Neural cell (in vitro differentiated cells): ENCODE measurements around the gene RNF223. TPM values are rescaled to one million over a fixed set of nuclear protein-coding genes. Genes with fewer than 3 reads are reported as not detected.

ENCODE experiments used
- H2AFZ ChIP-seq: fragments of 200-600, 300-800 bp; sonication (generic), shearing (Covaris generic); 2 replicates; pipeline ENCODE4 v1.6.0; 2014; ENCODE audit warnings: low read depth, mild to moderate bottlenecking, antibody characterized with exemption, low read length, moderate library complexity
- H3F3A ChIP-seq: fragments of 200-600 bp; shearing (Covaris generic); 2 replicates; pipeline ENCODE4 v1.6.1; 2016; ENCODE audit warnings: mild to moderate bottlenecking, moderate library complexity, mixed read lengths, antibody characterized with exemption, low read length; ENCODE audit not compliant: insufficient read depth, poor library complexity, severe bottlenecking
- H3K27ac ChIP-seq: fragments of 200-600, 300-800 bp; sonication (generic), shearing (Covaris generic); 2 replicates; pipeline ENCODE4 v1.5.1; 2014; ENCODE audit warnings: mild to moderate bottlenecking, low read length, moderate library complexity
- H3K27me3 ChIP-seq: fragments of 300-800, 200-600 bp; sonication (generic), shearing (Covaris generic); 2 replicates; pipeline ENCODE4 v1.6.0; 2014; ENCODE audit warnings: mild to moderate bottlenecking, low read depth, low read length, moderate library complexity; ENCODE audit not compliant: insufficient read depth
- H3K36me3 ChIP-seq: fragments of 300-800, 200-600 bp; sonication (generic), shearing (Covaris generic); 2 replicates; pipeline ENCODE4 v1.5.1; 2014; ENCODE audit warnings: mild to moderate bottlenecking, antibody characterized with exemption, low read length, moderate library complexity; ENCODE audit not compliant: insufficient read depth
- H3K4me2 ChIP-seq: fragments of 300-800, 200-600 bp; sonication (generic), shearing (Covaris generic); 2 replicates; pipeline ENCODE4 v1.6.0; 2014; ENCODE audit warnings: mild to moderate bottlenecking, low read length
- H3K4me3 ChIP-seq: fragments of 300-800, 200-600 bp; sonication (generic), shearing (Covaris generic); 2 replicates; pipeline ENCODE4 v1.5.1; 2014; ENCODE audit warnings: mild to moderate bottlenecking, low read length, moderate library complexity
- H3K79me2 ChIP-seq: fragments of 200-600 bp; shearing (Covaris generic); replicated peaks from 2 replicates; pipeline ENCODE4 v1.6.0; 2014; ENCODE audit warnings: mild to moderate bottlenecking, low read length, moderate library complexity; ENCODE audit not compliant: insufficient read depth
- H3K9ac ChIP-seq: fragments of 300-800, 200-600 bp; sonication (generic), shearing (Covaris generic); 2 replicates; pipeline ENCODE4 v1.6.1; 2016; ENCODE audit warnings: mild to moderate bottlenecking, low read length, mixed read lengths
- H3K9me2 ChIP-seq: fragments of 200-600 bp; shearing (Covaris generic); 2 replicates; pipeline ENCODE4 v1.6.1; 2016; ENCODE audit warnings: mild to moderate bottlenecking, low read length, mixed read lengths; ENCODE audit not compliant: insufficient read depth
- H3K9me3 ChIP-seq: fragments of 200-600, 300-800 bp; sonication (generic), shearing (Covaris generic); 2 replicates; pipeline ENCODE4 v1.6.1; 2016; ENCODE audit warnings: mild to moderate bottlenecking, mixed run types, low read length, moderate library complexity, mixed read lengths
- H4K20me1 ChIP-seq: fragments of 200-600 bp; shearing (Covaris generic); 2 replicates; pipeline ENCODE4 v1.6.1; 2016; ENCODE audit warnings: mild to moderate bottlenecking, mixed run types; ENCODE audit not compliant: insufficient read depth
- CTCF ChIP-seq: fragments of 450-650 bp; IDR thresholded peaks from 2 replicates; pipeline ENCODE4 v1.5.1; 2014; ENCODE audit warnings: antibody characterized with exemption, mild to moderate bottlenecking, moderate library complexity; ENCODE audit not compliant: poor library complexity, severe bottlenecking
- EP300 ChIP-seq: fragments of 450-650 bp; conservative IDR thresholded peaks from 2 replicates; pipeline ENCODE4 v1.6.1; 2014; ENCODE audit warnings: antibody characterized with exemption, mild to moderate bottlenecking, moderate library complexity; ENCODE audit not compliant: poor library complexity, severe bottlenecking
- EZH2 ChIP-seq: fragments of 200-600, 300-800 bp; shearing (Covaris generic), sonication (generic); IDR thresholded peaks from 2 replicates; pipeline ENCODE4 v1.6.1; 2014; ENCODE audit warnings: antibody characterized with exemption, low read length, borderline replicate concordance, mild to moderate bottlenecking; ENCODE audit not compliant: insufficient read depth, poor library complexity, severe bottlenecking
- MXI1 ChIP-seq: fragments of 450-650 bp; conservative IDR thresholded peaks from 2 replicates; pipeline ENCODE4 v1.6.1; 2014; ENCODE audit warnings: antibody characterized with exemption, mild to moderate bottlenecking; ENCODE audit not compliant: poor library complexity, severe bottlenecking
- POLR2AphosphoS5 ChIP-seq: IDR thresholded peaks from 2 replicates; pipeline ENCODE4 v1.6.1; 2012
- RAD21 ChIP-seq: fragments of 450-650 bp; conservative IDR thresholded peaks from 2 replicates; pipeline ENCODE4 v1.6.1; 2014; ENCODE audit warnings: antibody characterized with exemption, mild to moderate bottlenecking, moderate library complexity
- SMC3 ChIP-seq: fragments of 450-650 bp; conservative IDR thresholded peaks from 2 replicates; pipeline ENCODE4 v1.6.1; 2014; ENCODE audit warnings: antibody characterized with exemption, mild to moderate bottlenecking, moderate library complexity; ENCODE audit not compliant: poor library complexity
- TAF1 ChIP-seq: IDR thresholded peaks from 2 replicates; pipeline ENCODE4 v1.6.1; 2012; ENCODE audit warnings: low read depth
- polyA plus RNA-seq: library from polyadenylated mRNA; depleted of rRNA; stranded (reverse); fragments of >200 nt; gene quantifications from 2 replicates; pipeline ENCODE4 v1.2.3, GENCODE V29; 2014
- TF ChIP-seq, protein P1 (sequence below): IDR thresholded peaks from 2 replicates; pipeline ENCODE4 v1.6.1; 2012; ENCODE audit warnings: borderline replicate concordance

Gene RNF223
- polyA plus RNA-seq, 1 donor from 2014 or later: not detected

DNA sequence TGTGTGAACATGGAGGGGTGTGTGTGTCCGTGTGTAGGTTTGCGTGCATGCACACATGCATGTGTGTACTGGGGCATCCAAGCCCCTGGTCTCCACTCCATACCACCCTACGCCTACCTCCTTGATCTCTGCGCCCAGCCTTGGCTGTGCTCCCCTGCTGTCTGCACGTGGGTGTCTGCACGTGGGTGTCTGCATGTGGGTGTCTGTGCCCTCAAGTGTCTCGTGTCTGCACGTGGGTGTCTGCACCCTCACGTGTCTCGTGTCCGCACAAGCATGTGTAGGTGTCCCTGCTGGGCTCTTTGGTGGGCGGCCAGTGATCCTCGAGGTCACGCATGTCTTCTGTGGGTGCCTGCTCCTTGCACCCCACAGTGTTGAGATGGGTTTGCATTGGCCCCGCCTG lies 21.1 kb downstream of the RNF223 start:
- Histone ChIP-seq H3K36me3 (no peaks in the 10 kb centered on the region), H3K27me3 (peaks cover under 1% of the 10 kb centered on the region), H3K9ac (no peak overlapping the region), H3K79me2 (no peaks in the 10 kb centered on the region), H3K9me2 (no peaks in the 10 kb centered on the region), H3K9me3 (no peaks in the 10 kb centered on the region), H2AFZ (no peak overlapping the region), H3K4me2 (no peak overlapping the region), H3K27ac (no peak overlapping the region), H4K20me1 (no peaks in the 10 kb centered on the region), H3K4me3 (no peak overlapping the region), H3F3A (no peaks in the 10 kb centered on the region)
- TF ChIP-seq CTCF: no peak
- TF ChIP-seq MXI1: no peak
- TF ChIP-seq POLR2AphosphoS5: no peak
- TF ChIP-seq, protein P1, sequence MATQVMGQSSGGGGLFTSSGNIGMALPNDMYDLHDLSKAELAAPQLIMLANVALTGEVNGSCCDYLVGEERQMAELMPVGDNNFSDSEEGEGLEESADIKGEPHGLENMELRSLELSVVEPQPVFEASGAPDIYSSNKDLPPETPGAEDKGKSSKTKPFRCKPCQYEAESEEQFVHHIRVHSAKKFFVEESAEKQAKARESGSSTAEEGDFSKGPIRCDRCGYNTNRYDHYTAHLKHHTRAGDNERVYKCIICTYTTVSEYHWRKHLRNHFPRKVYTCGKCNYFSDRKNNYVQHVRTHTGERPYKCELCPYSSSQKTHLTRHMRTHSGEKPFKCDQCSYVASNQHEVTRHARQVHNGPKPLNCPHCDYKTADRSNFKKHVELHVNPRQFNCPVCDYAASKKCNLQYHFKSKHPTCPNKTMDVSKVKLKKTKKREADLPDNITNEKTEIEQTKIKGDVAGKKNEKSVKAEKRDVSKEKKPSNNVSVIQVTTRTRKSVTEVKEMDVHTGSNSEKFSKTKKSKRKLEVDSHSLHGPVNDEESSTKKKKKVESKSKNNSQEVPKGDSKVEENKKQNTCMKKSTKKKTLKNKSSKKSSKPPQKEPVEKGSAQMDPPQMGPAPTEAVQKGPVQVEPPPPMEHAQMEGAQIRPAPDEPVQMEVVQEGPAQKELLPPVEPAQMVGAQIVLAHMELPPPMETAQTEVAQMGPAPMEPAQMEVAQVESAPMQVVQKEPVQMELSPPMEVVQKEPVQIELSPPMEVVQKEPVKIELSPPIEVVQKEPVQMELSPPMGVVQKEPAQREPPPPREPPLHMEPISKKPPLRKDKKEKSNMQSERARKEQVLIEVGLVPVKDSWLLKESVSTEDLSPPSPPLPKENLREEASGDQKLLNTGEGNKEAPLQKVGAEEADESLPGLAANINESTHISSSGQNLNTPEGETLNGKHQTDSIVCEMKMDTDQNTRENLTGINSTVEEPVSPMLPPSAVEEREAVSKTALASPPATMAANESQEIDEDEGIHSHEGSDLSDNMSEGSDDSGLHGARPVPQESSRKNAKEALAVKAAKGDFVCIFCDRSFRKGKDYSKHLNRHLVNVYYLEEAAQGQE: no peak

DNA sequence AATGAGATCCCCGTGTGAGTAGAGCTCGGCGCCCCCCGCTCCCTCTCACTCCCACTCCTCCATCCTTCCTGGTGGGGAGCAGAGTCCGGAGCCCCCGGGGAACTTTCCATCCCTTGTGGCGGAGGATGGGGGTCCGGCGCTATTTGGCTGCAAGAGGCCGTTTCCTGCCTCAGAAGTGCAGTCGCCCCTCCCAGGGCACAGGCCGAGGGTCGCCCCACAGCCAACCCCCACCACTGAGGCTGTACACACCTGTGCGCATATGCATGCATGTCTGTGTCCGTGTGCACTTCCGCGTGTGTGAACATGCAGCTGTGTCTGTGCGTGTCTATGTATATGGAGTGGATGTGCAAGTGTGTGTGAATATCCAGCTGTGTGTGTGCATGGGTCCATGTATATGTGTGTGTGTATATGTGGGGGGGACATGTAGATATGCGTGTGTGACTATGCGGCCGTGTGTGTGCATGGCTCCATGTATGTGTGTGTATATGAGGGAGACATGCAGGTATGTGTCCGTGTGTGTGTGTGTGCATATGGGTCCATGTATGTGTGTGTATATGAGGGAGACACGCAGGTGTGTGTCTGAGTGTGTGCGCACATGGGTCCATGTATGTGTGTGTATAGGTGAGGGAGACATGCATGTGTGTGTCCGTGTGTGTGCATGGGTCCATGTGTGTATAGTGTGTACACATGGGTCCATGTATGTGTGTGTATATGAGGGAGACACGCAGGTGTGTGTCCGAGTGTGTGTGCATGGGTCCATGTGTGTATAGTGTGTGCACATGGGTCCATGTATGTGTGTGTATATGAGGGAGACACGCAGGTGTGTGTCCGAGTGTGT lies 21.9 kb downstream of the RNF223 start:
- H2AFZ ChIP-seq: no peak overlapping the region
- no peaks in the 10 kb centered on the region for H3K9me3 ChIP-seq
- H3K9me2 ChIP-seq: no peaks in the 10 kb centered on the region
- TF ChIP-seq RAD21 (no peak), EZH2 (no peak), TAF1 (no peak), CTCF (no peak), POLR2AphosphoS5 (no peak), EP300 (no peak), SMC3 (no peak), MXI1 (no peak)
- TF ChIP-seq, protein P1: no peak
- no peak overlapping the region for H3K4me3 ChIP-seq
- no peaks in the 10 kb centered on the region for H3K79me2 ChIP-seq
- no peak overlapping the region for H3K4me2 ChIP-seq
- no peak overlapping the region for H3K27ac ChIP-seq
- no peaks in the 10 kb centered on the region for H3F3A ChIP-seq
- no peaks in the 10 kb centered on the region for H3K27me3 ChIP-seq
- H4K20me1 ChIP-seq: no peaks in the 10 kb centered on the region
- no peaks in the 10 kb centered on the region for H3K36me3 ChIP-seq
- H3K9ac ChIP-seq: no peak overlapping the region
